ENCODE measurements around the gene RGMA.

The RGMA gene

DNA sequence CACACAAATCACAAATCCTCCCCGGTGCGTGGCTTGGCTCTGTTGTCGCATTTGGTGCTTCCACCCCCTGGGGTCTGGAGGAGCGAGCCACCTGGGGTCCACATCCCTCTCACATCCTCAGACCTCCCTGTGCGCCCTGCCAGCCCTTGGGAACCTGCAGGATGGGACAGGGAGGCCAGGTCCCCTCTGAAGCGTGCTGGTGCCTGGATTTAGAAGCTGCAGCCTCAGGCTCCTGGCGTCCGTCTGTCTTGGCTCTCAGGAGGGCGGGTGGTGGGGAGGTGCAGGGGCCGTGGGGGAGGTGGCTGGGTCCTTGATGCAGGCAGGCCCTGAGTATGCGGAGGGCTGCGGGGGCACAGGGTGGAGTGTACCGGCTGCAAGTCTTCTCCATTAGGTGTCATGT is 38.4 kb downstream of the RGMA start:
- no peak overlapping the region for H3K27ac ChIP-seq
- TF ChIP-seq, protein P1, sequence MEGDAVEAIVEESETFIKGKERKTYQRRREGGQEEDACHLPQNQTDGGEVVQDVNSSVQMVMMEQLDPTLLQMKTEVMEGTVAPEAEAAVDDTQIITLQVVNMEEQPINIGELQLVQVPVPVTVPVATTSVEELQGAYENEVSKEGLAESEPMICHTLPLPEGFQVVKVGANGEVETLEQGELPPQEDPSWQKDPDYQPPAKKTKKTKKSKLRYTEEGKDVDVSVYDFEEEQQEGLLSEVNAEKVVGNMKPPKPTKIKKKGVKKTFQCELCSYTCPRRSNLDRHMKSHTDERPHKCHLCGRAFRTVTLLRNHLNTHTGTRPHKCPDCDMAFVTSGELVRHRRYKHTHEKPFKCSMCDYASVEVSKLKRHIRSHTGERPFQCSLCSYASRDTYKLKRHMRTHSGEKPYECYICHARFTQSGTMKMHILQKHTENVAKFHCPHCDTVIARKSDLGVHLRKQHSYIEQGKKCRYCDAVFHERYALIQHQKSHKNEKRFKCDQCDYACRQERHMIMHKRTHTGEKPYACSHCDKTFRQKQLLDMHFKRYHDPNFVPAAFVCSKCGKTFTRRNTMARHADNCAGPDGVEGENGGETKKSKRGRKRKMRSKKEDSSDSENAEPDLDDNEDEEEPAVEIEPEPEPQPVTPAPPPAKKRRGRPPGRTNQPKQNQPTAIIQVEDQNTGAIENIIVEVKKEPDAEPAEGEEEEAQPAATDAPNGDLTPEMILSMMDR (conservative IDR thresholded peaks at IDR 0.05), result no peak

DNA sequence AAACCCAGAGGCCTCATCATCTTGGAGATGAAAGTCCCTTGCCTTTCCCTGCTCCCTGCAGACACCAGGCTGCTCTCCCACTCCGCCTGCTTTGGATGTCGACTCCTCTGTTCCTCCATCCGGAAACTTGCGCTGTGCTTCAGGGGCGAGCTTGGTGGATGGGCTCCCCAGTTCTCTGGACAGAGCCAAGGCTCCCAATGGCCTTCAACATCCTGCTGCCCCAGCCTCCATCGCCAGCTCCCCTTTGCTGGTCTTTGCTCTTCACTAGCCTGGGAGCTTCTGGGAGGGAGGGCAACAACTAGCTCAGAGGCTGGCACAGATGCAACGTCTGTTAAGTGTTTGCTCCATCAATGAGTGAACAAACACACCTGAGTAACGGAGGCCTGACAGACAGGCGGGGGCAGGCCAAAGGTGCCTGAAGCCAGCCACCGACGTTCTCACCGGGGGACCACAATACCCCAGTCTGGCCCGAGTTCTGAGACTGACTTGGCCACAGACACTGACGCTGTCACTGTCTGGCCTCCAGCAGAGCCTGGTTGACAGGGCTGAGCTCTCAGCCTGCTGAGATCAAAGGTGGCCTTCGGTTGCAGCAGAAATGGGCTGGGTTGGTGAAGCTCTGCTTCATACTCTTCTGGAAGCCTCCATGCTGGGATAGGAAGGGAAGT is 39.0 kb downstream of the RGMA start:
- H3K27ac ChIP-seq, result no peak overlapping the region
- TF ChIP-seq, protein P1 (conservative IDR thresholded peaks at IDR 0.05), result no peak

DNA sequence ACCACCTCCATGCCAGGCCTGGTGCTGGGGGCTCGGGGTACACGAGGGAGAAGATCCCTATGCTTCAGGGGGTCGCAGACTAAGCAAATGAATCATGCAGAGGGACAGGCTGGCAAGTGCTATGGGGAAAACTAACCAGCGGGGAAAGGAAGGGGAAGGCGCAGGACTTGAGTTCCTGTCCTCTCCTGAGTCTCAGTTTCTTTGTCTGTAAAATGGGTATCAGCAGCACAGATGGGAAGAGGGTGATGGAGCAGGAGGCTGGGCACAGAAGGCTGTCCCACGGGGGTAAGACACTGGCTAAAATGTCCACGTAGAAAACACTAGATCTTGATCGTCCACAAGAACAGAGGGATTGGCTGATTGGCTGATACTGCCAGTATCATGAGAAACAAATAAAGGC is 39.8 kb downstream of the RGMA start:
- no peak overlapping the region for H3K27ac ChIP-seq
- TF ChIP-seq, protein P1 (conservative IDR thresholded peaks at IDR 0.05), result no peak

DNA sequence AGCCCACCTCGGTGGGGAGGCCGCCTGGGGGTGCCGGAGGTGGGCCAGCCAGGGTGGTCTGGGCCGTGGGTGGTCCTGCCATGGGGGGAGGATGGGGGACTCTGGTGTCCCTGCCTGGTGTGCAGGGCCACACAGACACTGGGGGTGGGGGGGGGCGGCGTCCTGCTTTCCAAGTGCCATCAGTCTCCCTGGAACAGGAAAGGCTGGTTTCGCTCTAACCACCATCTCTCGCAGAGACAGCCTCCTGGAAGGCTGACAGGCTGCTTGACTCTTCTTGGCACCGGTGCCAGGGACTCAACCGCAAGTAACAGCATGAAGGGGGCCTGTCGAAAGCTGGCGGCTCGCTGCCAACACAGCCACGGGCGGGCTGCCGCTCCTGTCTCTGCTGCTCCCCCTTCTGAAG is 40.3 kb downstream of the RGMA start:
- TF ChIP-seq, protein P1 (conservative IDR thresholded peaks at IDR 0.05), result no peak
- H3K27ac ChIP-seq, result no peak overlapping the region

DNA sequence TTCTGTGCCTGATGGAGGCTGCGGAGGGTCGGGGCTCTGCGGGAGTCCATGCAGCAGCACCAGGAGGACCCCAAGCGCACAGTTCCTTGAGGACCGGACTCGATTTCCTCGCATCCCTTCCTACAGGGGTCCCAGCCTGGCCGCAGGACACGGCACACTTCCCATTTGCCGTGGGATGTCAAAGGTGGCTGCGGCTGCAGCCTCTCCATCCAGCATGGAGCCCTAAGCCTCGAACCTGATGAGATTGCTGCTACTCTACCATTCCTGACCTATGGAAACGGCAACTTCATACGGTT is 40.6 kb downstream of the RGMA start:
- TF ChIP-seq, protein P1 (conservative IDR thresholded peaks at IDR 0.05), result no peak
- H3K27ac ChIP-seq, result no peak overlapping the region

DNA sequence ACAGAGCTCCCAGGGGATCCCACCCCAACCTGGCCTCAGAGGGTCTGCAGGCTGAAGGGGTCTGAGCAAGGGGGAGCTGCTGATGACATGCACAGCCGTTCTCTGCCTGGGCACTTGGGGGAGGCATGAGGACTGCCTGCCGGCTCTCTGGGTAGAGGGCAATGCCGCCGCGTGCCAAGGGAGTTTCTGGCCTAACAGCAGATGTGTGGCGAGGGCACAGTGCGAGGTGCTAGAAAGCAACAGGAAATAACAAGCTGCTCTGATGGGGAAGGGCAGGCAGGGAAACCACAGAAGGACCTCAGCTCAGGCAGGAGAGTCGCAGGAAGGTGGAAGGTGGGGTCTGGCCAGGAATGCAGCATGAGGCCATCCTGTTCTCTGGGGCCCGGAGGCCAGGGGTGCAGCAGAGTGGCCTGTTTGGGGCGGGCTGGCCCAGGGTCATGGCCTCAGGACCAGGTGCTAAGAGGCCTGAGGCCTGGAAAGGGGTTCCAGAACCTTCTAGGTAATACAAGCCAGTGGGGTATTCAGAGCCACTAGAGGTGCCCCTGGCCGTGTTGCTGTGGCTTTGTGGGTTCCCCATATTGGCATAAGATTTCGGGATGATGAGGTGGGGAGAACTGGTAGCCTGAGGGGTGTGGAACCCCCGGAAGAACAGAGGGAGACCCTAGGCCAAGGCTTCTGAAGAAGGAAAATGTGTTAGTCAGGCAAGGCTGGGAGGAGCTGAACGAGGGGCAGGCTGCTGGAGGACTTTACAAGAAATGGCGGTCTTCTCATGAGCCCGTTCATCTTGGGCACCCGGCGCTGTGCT is 41.2 kb downstream of the RGMA start:
- no peak overlapping the region for H3K27ac ChIP-seq
- TF ChIP-seq, protein P1 (conservative IDR thresholded peaks at IDR 0.05), result no peak

DNA sequence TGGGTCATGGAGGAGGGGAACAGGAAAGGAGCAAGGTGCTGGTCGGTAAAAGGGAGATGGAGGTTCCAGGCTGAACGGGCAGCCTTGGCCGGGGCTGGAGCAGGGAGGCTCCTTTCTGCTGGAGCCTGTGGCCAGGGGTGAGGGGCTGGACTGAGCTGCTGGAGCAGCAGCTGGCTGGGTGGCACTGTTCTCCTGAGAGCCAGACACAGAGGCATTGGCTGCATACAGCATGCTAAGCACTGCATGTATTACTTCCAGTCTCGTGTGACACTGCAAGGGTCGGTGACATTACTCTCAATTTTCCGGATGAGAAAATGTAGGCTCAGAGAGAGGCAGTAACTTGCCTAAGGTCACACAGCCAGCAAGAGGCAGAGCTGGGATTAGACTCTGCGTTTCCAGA is 42.3 kb downstream of the RGMA start:
- H3K27ac ChIP-seq, result no peak overlapping the region
- TF ChIP-seq, protein P1 (conservative IDR thresholded peaks at IDR 0.05), result no peak
